GM18867 (cell line): ENCODE data around the gene CXCR3.
A peak's percentile ranks its signal among the peaks of the same experiment; 100 is the strongest.

Source experiments
- ATAC-seq: cut with Tn5 transposase; IDR thresholded peaks from one replicate; pipeline ENCODE4 v1.9.1; 2021; ENCODE audit warnings: mild to moderate bottlenecking, moderate library complexity; ENCODE audit not compliant: unreplicated experiment

Gene CXCR3

DNA sequence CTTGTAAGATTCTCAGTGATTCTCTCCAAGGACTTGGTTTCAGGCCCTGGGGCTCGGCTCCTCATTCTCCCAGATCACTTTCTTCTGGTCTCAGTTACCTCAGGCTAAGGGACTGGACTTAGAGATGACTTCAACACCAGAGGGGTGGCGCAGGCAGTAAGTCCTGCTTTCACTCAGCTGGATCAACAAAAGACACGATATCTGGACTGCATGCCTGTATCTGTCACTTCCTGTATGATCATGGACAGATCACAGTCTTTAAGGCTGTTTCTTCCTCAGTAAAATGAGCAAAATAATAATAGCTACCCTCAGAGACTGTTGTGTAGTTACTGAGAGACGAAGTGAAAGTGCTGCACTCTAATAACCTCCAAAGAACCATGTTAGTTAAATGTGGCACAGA is 19.5 kb upstream of the CXCR3 start:
- ATAC-seq = peak; percentile 47

DNA sequence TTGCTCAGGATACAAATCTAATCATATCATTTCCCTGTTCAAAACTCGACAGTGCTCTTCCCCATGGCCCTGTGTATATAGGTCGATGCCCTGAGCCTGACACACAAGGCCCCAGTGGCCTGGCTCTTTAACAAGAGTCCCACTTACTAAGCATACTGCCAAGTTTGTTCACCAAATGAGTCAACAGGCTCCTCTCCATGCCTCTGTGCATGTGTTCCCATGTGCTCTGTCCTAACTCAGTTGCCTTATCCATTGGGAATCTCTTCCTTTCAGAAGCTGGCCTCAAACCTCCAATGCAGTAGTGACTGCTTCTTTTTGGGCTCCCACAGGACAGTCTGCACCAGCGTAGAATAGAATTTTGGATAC is 18.9 kb upstream of the CXCR3 start:
- ATAC-seq = peak; percentile 25

DNA sequence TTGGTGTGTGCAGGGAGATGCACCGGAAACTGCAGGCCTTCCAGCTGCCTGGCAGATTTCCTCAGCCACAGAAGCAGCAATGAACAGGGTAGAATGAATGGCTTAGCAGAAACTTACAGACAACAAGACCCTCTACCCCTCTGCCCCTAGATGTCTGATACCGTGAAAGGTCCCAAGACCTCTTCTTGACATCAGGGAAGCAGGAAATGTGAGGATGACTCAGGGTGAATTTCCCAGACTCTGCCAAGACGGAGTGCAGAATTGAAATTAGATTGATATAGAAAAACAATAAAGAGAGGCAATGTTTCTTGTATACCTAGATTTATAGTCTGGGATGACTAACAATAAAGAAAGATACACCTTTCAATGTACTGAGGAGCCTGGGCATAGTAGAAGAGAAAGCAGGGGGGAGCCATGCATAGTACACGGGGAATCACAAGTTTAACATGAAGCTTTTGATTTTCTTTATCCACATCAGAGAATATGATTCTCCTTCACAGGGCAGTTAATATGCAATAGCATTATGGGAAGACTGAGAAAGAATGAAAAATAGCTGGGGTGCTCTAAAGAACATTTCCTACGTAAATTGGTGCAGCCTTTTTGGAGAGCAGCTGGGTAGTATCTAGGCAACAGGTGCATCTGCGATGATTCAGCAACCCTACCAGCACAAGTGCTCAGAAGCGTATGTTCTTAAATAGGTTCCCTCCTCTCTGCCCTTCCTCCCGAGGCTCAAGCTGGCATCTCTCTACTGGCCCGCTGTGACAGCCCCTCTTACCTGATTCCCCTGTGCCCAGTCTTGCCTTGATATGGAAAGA is 18.3 kb upstream of the CXCR3 start:
- peak; percentile 36 for ATAC-seq

DNA sequence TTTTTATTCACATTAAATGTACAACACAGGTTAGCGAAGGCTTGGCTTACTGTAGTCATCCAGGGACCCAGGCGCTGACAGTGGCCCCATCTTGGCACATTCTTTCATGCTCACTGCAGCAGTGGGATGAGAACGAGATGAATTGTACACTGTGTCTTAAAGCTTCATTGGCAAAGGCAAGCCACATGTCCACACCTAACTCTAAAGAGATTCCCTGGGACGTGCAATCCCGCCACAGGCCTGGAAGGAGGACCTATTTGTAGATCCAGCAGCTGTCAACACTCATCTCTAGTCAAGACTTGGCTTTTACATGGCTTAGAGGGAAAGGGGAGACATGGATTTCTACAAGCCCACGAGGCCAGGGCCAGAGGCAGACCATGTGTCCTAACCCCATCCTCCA is 16.1 kb upstream of the CXCR3 start:
- ATAC-seq = no peak

DNA sequence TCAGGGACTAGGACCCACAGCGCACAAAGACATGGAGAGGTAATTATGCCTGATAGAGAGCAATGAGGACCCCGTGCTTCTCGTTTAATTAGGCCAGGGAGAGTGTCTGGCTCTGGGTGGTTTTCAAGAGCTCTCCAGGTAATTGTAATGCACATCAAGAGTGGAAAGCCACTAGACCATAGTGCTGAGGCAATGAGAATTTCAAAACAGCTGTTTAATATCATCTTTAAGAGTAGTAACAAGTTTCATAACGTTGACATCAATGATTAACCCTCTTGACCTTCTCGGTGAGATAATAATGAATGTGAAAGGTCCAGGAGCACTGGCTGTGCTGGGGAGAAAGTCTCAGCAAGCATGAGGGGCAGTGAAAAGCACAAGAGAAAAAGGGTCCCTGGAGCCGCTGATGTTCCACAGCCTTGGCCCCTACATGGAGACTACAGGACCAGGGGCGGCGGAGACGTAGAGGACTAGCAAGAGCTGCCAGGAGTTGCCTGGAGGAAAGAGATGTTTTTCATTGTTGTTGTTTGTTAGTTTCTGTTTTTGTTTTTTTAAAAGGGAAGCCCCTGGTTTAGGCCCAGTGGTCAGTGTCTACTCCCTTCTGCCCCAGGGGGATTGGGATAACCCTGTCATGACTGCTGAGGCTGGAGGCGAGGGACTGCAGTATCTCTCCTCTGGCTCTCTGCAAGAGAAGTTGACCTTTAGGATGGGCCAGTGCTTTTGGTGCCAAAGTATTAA is 14.8 kb upstream of the CXCR3 start:
- ATAC-seq = peak; percentile 56

DNA sequence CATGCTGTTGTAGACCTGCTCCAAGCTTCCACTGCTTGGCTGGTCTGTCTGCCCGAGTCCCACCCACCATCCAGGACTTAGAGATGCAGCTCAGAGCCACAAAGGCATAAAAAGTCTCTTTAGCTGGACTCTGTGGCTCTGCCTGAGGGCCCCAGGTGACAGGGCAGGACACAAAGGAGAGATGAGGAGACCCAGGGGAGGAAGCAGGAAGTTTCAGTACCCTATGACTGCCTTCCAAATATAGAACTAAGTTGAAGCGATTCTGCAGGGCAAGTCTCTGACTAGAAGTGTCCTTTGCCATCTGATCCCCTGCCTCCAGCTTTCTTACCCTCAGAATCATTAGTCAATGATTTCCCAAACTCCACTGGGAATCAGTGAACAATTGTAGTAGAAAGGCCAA is 11.2 kb upstream of the CXCR3 start:
- ATAC-seq = peak; percentile 68

DNA sequence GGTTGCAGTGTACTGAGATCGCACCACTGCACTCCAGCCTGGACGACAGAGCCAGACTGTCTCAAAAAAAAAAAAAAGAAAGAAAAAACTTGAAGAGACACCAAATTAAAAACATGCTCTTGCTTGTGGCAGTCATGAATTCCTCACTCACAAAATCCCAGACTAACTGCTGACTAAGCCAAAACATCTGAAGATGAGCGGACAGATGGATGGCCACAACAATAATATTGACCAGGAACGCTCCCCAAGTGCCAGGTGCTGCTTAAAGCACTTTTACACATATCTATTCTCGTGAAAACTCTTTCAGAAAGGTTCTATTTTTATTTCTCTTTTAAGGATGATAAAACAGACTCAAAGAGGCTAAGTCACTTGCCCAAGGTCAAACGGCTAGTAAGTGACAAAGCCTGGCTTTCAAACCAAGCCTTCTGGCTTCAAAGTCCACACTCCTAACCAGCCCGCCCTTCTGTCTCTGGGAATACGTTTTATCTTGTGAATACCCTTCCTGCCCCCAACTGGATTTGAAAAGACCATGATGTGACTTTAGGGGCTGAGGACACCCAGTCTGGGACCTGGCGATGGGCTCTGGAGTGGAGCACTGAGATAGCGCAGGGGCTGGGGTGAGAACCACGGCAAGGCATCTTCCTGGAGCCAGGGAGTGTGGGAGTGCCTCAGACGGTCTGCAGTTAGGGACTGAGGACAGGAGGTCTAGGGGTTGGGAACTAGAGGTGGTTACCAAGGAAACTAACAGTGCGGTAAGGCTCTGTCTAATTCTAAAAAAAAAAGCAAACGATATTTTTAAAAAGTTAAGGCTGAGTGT is 9.5 kb upstream of the CXCR3 start:
- ATAC-seq = no peak

DNA sequence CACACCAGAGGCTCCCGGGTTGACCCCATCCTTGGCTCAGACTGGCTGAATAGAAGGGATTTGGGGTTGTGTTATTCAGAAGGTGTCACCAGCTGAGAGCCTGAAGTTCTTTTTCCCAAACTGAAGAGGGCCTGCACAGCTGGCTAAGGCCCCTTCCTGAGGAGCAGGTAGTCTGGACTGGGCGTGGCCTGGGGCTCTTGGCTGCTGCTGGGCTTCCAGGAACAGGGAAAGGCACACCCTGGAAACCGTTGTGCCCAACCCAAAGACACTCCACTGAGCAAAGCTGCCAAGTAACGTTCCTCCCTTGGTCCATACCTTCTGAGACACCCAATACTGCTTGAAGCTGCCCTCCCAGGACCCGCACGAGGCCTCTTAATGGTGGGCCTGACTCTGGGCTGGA is 8.3 kb upstream of the CXCR3 start:
- no peak for ATAC-seq

DNA sequence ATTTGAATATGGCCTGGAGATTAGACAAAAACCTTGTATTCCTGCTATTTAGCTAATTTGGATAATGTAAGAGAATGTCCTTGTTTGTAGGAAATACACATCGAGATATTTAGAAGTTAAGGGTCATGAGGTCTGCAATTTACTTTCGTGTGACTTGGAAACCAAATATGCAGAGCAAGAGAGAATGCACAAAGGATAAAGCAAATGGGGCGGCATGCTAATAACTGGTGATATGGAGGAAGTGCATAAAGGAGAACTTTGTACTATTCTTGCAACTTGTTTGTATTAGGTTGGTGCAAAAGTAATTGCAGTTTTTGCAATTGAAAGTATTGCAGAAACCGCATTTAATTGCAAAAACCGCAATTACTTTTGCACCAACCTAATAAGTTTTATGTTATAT is 7.2 kb upstream of the CXCR3 start:
- no peak for ATAC-seq

DNA sequence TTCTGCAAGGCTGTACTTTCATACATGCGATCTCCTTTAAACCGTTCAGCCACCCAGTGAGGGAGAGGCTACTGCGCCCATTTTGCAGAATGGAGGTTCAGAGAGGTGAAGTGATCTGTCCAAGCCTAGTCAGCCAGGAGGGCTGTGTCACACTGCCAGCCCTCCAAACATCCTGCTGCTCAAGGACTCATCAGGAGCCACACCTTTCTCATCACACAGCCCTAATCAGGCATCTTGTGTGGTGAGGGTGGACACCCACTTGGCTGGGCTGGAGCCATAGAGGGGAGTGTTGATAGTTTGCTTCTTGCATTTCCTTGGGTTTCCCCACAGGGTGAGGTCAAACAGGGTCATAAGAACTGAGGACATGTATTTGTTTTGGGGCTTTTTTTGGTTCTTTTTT is 5.4 kb upstream of the CXCR3 start:
- no peak for ATAC-seq

DNA sequence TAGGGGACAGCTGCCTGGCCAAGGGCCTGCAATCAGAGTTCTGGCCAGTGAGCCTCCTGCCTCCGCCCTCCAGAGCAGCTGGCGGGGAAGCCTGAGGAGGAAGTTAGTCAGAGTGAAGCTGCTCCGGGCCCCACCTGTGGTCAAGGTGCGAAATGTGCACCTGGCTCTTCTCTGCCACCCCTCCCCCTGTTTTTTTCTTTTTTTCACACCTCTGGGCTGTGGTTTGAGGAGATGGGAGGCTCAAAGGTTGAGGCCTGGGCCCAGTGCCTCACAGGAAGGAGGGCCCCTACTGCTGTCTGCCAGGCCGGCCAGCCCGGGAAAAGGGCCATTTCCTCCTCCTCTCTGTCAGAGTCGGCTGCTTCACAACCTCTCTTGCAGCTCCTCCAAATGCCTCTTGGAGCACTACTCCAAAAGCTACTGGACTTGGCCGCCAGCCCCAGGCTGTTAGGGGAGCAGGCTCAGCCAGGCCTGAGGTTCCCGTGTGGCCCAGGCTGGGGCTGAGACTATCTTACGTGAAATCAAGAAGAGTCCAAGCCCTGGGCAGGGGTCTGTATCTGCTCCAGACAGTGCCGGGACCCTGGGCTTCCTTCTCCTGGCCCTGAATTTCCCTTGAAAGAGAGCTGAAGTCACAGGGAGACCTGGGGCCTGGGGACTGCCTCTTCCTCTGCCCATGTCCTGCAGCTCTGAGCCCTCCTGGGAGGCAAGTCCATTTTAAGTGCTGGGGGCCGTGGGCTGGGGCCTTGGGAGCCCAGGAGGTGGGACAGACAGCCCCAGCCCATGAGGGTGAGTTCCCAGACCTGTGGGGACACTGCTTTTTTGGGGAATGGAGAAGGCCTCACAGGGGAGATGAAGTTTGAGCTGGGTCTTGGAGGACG is 4.5 kb upstream of the CXCR3 start:
- ATAC-seq = peak; percentile 72

DNA sequence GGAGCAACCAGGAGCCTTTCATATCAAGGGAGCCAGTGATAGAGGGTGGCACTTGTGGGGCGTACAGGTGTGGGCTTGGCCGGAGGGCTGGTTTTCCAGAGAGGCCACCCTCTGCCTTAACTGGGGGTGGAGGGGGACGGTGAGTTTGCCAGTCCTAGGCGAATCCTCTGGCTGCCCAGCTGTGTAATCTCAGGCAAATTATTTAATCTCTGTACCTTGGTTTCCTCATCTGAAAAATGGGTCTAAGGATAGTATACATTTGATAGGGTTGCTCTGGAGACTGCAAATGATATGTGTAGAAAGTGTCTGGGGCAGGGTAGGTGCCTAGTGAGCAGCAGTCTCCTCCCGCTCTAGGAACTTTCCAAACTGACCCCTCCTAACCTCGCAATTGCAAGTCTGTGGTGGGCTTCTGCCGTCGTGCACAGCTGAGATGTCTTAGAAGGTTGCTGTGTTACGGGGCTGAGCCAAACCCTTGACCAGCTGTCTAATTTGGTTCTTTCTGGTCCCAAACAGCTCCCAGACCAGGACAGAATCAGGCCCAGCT is 3.8 kb upstream of the CXCR3 start:
- no peak for ATAC-seq

DNA sequence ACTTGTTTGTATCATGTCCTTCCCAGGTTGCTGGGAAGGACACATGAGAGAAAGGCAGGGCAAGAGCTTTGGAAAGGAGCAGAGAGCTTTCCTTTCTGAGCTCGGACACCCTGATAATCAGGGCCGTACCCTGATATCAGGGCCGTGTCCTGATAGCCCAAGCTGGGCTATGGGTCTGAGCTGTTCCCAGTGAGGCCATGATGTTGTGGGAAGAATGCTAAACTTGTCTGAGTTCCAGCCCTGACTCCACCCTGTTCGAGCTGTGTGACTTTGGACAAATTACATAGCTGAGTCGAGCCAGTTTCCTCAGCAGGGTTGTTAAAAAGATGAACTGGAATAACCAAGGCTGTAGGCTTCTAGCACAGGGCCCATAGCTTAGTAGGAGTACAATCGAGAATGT is 3.3 kb upstream of the CXCR3 start:
- no peak for ATAC-seq

DNA sequence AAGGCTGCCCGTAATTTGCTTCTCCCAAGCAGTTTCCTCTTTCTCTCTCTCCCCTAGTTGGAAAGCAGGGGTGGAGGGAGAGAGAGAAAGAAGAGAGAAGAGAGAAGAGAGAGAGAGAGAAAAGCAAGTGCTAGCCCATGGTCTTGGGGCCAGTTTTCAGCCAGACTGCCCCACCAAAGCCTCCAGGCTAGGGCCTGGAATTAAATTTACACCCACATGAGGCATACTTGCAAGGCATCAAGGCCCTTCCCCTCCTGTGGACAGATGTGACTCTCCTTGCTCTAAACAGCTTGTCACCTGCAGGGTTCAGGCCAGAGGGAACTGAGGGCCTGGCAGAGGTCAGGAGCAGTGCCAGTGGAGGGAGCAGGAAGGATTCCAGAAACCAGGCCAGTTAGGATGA is 1.7 kb upstream of the CXCR3 start:
- ATAC-seq = no peak

DNA sequence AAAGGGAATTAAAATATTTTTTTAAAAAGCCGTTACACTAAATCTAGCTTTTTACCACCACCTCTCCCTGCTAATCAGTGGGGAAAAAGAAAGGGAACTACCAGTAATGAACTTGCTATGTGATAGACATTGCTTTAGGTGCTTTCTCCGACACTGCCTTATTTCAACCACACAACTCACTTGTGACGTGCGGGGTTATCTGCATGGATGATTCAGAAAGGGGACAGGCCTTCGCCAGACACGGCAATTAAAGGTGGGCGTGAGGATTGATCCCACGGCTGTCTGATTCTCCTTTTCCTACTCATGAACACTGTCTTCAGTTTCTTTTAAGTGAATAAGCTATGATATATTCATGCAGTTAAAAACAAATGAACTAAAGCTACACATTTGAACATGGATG is 882 bp upstream of the CXCR3 start:
- ATAC-seq = no peak

DNA sequence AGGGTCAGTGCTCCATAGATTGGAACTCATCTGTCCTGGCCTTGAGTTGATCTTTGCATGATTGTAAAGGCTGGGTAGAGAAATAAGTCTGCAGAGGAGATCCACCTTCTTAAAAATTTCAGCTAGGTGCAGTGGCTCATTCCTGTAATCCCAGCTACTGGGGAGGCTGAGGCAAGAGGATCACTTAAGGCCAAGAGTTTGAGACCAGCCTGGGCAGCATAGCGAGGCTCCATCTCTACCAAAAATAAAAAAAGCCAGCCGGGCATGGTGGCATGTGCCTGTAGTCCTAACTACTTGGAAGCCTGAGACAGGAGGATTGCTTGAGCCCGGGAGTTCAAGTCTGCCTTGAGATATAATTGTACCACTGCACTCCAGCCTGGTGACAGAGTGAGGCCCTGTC is 476 bp upstream of the CXCR3 start:
- no peak for ATAC-seq

DNA sequence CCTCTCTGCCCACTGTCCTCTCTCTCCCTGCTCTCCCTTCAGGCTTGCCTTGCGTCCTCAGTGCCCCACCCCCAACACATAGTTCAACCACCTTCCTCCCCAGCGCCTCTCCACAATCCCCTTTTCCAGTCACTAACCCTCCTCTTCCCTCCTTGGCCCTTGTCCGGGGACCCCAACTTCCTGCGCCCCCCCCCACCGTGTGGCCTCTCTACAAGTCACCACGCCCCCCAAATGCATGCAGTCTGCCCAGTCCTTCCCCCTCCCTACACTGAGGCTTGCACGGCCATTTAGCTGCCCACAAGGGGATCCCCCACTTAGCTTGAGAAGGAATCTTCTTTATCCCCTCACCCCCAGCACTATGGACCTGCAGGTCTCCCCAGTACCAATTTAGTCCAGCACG is 569 bp downstream of the CXCR3 start:
- ATAC-seq = no peak

DNA sequence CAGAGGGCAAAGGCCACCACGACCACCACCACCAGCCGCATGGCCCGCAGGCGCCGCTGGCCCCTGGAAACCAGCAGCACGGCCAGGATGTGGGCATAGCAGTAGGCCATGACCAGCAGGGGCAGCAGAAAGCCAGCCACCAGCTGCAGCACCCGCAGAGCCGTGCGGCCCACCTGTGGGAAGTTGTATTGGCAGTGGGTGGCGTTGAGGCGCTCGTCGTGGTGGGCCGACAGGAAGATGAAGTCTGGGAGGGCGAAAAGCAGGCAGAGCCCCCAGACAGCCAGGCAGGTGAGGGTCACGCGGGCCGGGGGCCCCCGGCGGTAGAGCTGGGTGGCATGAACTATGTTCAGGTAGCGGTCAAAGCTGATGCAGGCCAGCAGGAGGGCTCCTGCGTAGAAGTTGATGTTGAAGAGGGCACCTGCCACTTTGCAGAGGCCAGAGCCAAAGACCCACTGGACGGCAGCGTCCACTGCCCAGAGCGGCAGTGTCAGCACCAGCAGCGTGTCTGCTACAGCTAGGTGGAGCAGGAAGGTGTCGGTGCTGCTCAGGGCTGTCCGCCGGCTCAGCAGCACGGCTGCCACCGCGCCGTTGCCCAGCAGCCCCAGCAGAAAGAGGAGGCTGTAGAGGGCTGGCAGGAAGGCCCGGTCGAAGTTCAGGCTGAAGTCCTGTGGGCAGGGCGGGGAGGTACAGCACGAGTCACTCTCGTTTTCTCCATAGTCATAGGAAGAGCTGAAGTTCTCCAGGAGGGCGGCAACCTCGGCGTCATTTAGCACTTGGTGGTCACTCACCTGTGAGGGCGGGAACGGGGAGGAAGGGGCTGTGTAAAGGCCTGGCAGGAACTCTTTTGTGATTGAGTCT is 1.4 kb downstream of the CXCR3 start:
- no peak for ATAC-seq

DNA sequence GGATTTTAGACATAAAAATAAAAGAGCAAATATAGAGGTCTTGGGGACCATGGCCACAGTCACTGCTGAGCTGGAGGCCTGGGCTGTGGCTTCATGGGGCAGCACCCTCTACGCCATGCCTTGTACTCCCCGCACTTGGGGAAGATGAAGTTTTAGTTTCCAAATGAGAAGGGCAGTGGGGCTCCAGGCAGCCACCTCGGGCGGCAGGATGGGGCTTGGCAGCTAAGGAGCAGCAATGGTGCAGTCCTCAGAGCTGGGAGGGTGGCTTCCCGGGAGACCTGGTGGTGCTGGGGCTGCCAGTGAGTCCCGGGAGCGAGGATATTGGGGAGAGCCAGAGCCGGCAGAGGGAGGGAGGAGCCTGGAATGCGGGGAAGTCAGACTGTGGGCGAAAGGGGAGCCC is 2.4 kb downstream of the CXCR3 start:
- ATAC-seq = no peak

DNA sequence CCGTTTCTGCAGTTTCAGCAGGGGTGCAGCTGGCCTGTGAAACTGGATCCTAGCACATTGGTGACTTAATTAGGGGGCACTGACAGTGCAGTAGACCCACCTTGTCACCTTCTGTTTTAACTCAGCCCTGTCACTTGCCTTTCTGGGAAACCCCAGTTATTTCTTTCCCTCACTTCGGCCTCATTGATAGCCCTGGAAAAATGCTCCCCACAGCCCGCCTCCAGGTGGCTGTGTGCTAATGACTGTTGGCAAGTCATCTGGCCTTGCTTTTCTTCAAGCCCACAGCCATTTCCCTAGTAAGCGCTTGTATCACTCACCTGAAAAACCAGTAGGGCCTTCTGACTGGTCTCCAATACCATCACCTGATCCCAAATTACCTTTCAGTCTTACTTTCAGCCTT is 3.3 kb downstream of the CXCR3 start:
- ATAC-seq = no peak
